ENCODE measurements around the gene GLS. TPM values are rescaled to one million over a fixed set of nuclear protein-coding genes. Genes with fewer than 3 reads are reported as not detected.

GLS gene
- total RNA-seq, 1 donor from 2014 or later = 187 TPM

Other genes starting within 250 kb of the GLS start
- 71.0 TPM for gene NAB1, start 231.7 kb upstream of the GLS start, total RNA-seq
- 51.6 TPM for gene STAT1, start 133.3 kb downstream of the GLS start, total RNA-seq

Measured in skin of body (tissue), 1 donor.